Activated CD4-positive, alpha-beta T cell treated with anti-CD3 and anti-CD28 coated beads, Interleukin-2, Interleukin-4, amounts not matched to agents 100 ng/mL and 50 ng/mL, durations not matched to agents 16 hours and 8 hours (primary cell): ENCODE measurements around the gene ACSM4.

ENCODE experiments used
- DNase-seq: peaks from one replicate; pipeline ENCODE4 v3.0.0-alpha.2; 2020; ENCODE audit warnings: low spot score

The ACSM4 gene

DNA sequence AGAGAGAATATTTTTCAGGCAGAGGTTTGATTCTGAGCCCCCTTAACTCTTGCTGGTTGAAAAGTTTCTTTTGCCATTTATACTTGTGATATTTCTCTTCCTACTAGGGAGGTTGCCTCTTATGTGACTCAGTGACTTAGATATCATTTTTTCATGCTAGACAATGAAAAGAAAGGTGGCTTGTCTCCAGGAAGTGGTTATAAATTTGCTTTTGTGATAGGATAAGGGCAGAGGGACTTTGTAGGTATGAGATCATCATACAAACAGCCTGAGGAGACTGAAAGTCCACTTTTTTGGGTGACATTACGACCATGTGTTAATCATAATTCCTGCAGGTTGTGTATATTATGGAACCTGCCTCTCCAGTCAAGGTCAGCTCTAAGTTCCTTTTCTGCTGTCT lies 35.8 kb downstream of the ACSM4 start:
- no peak for DNase-seq

DNA sequence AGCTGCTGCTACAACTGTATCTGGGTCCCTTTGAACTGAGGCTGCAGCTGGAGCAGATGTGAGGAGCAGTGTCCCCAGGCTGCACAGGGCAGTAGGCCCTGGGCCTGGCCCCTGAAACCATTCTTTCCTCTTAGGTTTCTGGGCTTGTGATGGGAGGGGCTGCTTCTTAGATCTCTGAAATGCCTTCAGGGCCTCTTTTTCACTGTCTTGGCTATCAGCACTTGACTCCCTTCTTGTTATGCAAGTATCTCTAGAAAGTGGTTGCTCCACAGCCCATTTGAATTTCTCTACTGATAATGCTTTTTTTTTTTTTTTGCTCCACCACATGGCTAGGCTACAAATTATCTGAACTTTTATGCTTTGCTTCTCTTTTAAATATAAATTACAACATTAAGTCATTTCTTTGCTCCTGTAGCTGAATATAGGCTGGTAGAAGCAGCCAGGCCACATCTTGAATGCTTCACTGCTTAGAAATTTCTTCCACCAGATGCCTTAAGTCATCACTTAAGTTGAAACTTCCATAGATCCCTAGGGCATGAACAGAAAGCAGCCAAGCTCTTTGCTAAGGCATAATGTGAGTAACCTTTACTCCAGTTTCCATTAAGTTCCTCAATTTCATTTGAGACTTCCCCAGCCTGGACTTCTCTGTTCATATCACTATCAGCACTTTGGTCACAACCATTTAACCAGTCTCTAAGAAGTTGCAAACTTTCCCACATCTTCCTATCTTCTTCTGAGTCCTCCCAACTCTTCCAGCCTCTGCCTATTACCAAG lies 41.1 kb downstream of the ACSM4 start:
- DNase-seq, result no peak

DNA sequence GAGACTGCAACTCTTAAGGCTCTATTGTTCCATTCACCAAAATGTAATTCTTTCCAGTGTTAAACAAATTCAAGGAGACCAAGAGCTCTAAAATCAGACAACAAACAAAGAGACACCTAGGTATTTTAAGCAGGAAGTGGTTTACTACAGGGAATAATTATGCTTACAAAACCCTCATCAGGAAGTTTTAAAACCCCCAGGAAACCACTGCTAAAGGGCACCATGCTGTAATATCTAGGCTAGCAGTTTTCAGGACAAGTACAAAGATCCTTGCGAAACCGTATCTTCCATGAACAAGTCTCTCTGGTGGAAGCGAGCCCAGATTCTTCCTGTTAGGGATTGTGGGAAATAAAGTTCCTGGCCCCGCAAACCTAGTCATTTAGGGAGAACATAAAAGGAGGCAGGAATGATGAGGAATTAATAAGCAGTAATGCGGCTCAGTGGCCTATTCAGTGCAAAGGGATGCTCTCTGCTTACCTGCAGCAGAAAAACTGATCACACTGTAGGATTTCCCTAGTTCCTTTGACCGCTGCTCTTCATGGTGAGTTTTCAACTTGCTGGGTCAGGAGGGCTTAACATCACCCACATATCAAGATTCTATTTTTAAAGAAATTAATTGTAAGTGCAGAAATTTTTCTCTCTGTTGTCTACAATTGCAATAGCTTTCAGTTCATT lies 42.8 kb downstream of the ACSM4 start:
- DNase-seq, result no peak

DNA sequence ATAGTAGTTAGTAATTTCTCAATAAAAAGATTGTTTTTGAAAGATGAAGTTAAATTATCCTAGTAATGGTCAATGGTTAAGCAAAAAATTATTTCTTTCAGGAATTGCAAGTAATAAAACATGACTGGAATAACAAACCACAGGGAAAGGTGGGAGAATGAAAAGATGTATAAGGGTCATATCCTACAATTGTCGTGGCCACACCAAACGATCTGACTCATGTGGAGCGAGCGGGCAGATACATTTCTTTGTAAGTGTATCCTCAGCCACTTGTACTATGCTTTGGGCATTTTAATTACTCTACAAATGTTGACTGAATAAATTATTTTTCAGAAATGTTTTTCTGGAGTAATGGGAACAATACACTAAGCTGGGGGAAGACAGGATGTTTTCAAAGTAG lies 45.5 kb downstream of the ACSM4 start:
- no peak for DNase-seq

DNA sequence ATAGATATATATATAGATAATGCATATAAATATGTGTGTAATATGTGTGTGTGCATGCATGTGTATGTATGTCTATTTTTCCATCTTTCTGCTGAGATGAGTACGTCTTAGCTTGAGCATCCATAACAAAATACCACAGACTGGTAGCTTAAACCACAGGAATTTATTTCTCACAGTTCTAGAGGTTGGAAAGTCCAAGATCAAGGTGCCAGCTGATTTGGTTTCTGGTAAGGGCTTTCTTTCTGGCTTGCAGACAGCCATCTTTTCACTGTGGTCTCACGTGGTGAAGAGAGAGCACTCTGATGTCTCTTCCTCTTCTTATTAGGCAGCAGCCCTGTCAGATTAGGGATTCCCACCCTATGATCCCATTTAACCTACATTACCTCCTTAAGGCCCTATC lies 47.3 kb downstream of the ACSM4 start:
- DNase-seq, result no peak

DNA sequence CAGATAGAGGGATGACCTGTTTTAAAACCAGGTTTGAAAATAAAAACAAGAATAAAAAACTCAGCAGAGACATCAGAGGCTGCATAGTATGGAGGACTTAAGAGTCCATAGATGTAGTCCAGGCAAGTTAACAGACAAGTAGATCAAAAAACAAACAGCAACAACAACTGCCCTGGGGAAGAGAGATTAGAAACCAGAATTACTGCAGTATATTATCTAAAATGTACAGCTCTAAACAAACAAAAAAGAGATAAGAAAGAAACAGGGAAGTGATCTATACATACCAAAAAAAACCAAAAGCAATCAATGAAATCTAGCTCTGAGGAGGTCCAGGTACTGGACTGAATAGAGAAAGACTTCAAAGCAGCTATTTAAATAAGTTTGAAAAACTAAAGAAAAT lies 48.8 kb downstream of the ACSM4 start:
- no peak for DNase-seq

DNA sequence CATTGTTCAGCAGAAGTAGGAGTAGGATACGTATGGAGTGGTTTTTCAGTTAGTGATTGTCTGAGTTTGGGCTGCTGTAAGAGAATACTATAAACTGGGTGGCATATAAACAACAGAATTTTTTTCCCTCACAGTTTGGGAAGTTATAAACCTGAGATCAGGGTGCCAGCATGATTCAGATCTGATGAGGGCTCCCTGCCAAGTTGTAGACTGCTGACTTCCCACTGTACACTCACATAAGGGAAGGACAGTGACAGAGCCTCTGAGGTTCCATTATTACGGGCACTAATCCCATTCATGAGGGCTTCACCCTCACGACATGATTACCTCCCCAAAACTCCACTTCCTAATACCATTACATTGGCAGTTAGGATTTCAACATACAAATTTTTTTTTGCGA lies 50.7 kb downstream of the ACSM4 start:
- DNase-seq, result no peak

DNA sequence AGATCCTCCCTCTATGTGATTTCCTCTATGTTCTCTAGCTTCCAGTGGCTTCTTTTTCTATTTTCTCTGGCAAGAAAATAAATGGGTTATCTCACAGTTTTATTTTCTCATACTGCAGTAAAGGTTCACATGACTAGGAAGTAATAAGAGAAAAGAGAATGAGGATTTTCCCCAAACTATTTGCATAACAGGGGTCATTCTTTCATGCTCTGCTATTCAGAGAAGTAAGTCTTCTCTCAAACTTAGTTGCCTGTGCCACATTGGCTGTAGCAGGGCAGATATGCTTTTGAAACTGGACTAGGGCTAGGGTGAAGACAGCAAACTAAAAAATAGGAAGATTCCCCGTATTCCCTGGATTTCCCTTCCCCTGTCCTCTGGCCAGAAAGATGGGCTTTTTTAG lies 57.4 kb downstream of the ACSM4 start:
- no peak for DNase-seq

DNA sequence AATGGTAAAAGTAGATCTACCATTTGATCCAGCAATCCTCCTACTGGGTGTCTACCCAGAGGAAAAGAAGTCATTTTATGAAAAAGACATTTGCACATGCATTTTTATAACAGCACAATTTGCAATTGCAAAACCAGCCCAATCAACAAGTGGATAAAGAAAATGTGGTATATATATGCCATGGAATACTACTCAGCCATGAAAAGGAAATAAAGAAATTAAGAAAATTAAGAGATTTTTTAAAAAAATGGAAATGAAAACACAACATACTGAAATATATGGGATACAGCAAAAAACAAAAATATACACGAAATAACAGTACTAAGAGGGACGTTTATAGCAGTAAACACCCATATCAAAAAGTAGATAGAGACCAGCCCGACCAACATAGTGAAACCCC lies 58.9 kb downstream of the ACSM4 start:
- no peak for DNase-seq

DNA sequence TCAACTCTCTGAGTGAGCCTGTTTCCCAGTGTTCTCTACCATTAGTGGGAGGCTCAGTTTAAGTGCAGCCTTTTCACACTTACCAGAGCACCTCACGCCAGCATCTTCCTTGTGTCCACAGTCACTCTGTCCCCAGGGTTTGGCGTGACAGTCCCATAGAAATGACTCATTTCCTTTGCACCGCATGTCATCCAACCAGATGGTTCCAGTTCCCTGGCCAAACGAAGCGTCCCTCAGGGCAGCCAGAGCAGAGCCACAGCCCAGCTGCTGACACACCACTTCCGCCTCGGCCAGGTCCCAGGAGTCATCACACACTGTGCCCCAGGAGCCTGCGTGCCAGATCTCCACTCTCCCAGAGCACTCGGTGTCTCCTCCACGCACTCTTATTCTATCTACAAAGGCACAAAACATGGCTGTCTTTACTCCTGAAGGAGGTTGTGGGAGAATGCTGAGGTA lies 65.4 kb downstream of the ACSM4 start:
- no peak for DNase-seq

DNA sequence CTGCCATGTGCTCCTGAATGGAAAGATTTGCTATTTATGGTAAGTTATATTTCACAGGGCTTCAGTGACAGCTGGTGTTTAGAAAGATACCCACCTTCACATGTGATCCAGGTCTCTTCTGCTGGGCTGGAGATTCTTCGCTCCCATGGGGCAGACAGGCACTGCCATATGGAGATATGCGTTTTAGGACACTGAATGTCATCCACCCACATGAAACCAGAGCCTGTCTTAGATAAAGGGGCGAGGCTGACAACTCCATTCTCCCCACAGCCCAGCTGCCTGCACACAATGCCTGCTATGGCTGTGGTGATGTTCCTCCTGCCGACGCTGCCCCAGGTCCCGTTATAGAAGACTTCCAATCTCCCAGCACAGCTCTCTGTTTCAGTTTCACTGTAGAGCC lies 69.4 kb downstream of the ACSM4 start:
- no peak for DNase-seq

DNA sequence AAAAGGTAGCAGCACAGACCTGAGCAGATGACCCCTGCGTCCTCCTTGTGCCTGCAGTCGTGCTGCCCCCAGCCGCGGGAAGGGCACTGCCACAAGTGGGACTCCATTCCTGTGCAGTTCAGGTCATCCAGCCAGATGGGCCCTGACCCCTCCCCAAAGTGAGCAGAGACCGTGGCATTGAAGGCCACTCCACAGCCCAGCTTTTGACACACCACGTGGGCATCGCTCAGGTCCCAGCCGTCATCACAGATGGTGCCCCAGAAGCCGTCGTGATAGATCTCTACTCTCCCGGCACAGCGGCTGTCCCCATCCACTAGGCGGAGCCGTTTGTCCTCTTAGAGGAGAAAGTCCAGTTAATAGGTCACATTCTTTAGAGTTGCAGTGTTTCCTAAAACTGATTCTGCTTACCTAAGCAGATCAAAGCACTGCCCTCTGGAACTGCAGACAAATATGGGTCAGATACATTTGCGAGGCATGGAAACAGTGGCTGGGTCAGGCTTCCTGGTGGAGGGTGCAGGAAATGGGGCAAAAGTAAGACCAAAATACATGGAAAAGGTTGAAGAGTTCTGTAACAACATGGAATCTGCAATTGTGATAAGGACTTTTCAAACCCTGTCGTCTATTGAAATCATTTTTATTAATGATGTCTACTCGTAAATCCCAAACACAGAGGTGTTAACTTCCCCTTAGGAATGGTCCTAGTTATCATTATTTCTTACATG lies 70.7 kb downstream of the ACSM4 start:
- DNase-seq, result peak; percentile 19

DNA sequence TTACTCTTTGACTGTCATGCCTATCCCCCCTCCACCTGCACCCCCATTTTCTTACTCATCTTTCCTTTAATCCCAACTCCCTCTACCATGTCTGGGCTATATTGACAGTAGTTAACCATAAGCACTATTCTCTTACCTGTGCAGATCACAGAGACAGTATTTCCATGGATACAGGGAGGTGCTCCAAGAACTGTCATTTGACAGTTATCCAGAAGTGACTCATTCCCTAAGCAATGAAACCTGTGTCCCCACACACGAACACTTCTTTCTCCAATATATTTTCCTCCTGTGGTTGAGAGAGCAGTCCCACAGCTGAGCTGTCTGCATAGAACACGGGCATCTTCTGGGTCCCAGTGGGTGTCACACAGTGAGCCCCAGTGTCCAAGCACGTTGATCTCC lies 71.3 kb downstream of the ACSM4 start:
- DNase-seq, result no peak

DNA sequence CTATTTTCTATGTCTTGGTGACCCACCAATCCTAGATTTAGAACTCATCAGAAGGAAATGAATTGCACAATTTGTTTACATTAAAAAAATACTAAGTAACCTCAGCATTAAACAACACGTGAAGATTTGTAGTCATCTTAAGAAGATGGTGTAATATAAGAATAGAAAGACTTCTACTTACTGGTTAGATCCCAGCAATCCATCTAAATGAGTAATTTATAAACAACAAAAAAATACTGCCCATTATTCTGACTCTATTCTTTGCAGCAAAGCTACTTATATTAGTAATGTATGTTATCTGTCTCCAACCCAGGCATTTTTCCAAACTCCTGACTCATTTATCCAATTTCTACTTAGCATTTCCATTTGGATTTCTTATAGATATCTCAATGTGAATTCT lies 72.3 kb downstream of the ACSM4 start:
- DNase-seq, result no peak
